Mononuclear cell (primary cell): ENCODE results near the gene CD200R1L. TPM values are rescaled to one million over a fixed set of nuclear protein-coding genes. Genes with fewer than 3 reads are reported as not detected.

Experiments
- H3K27me3 ChIP-seq: 2 replicates; pipeline ENCODE4 v1.6.0; 2011; ENCODE audit warnings: low read length, control low read depth; ENCODE audit not compliant: insufficient read depth
- H3K4me1 ChIP-seq: 2 replicates; pipeline ENCODE4 v1.5.1; 2011; ENCODE audit warnings: mild to moderate bottlenecking, low read length, control low read depth; ENCODE audit not compliant: insufficient read depth
- H3K4me3 ChIP-seq: 2 replicates; pipeline ENCODE4 v1.5.1; 2011; ENCODE audit warnings: mild to moderate bottlenecking, low read length, moderate library complexity
- H3K9me3 ChIP-seq: 2 replicates; pipeline ENCODE4 v1.5.1; 2011; ENCODE audit warnings: low read depth, mild to moderate bottlenecking, control low read depth, low read length
- total RNA-seq: library from RNA; depleted of rRNA; stranded (reverse); fragments of >200 nt; gene quantifications from one replicate; pipeline ENCODE4 v1.2.3, GENCODE V29; 2012

The CD200R1L gene
- total RNA-seq, 1 donor: not detected

GRCh38 chr3:112811131-112811884 lies 35.4 kb downstream of the CD200R1L start:
- Histone ChIP-seq H3K4me3 (no peak overlapping the region), H3K4me1 (peaks cover 41% of the 10 kb centered on the region), H3K9me3 (no peaks in the 10 kb centered on the region), H3K27me3 (no peaks in the 10 kb centered on the region)

GRCh38 chr3:112810561-112810960 lies 36.1 kb downstream of the CD200R1L start:
- no peaks in the 10 kb centered on the region for H3K9me3 ChIP-seq
- H3K27me3 ChIP-seq: no peaks in the 10 kb centered on the region
- no peak overlapping the region for H3K4me3 ChIP-seq
- peaks cover 33% of the 10 kb centered on the region for H3K4me1 ChIP-seq

DNA sequence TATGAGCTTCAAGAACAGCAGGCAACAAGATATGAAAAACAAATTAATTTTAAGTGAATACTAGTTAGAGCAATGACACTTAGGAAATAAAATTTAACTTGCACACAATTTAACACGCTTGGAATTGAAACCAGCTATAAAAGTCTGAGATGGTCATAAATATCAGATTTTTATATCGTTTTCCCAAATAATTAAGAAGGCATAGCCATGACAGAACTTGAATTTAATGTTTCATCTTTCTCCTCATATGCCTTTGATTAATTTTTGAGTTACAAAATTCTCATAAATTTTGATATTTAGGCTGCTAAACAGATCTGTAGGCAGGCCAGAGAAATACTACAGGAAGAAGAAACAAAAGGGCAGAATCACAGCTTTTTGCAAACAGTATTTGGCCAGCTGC lies 38.5 kb downstream of the CD200R1L start:
- Histone ChIP-seq H3K4me3 (no peak overlapping the region), H3K4me1 (peaks cover 27% of the 10 kb centered on the region), H3K27me3 (no peaks in the 10 kb centered on the region), H3K9me3 (no peaks in the 10 kb centered on the region)

DNA sequence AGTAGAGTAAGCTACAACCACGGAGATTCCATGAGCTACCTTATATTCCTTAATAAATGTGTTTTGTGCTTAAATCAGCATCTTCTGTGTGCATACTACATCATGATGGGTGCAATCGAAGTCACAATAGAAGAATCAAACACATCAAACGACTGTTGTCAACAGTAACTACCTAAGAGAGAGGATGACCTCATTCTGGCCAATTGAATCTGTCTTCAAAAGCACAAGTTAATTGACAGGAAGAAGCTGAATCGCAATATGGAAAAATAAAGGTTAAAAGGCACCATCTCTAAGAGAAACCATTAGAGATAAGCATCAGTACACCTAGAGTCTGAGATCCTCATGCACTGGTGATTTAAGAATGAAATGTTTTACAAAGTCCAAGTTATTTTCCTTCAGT lies 39.0 kb downstream of the CD200R1L start:
- H3K4me1 ChIP-seq: peaks cover 26% of the 10 kb centered on the region
- no peaks in the 10 kb centered on the region for H3K9me3 ChIP-seq
- no peaks in the 10 kb centered on the region for H3K27me3 ChIP-seq
- no peak overlapping the region for H3K4me3 ChIP-seq

DNA sequence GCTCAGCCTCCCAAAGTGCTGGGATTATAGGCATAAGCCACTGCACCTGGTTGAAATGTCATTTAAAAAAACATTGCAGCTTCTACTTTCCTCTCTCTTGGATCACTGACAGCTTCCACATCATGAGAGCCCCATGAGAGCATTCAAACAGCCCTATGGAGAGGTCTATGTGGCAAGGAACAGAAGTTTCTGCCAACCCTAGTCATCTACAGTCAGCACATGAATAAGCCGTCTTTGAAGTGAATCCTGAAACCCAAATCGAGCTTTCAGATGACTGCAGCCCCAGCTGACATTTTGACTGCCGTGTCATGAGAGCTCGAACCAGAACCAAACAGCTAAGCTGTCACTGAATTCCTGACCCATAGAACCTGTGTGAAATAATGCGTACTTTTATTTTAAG lies 39.8 kb downstream of the CD200R1L start:
- Histone ChIP-seq H3K4me1 (peaks cover 21% of the 10 kb centered on the region), H3K27me3 (no peaks in the 10 kb centered on the region), H3K4me3 (no peak overlapping the region), H3K9me3 (no peaks in the 10 kb centered on the region)

- H3K4me3 ChIP-seq: no peak overlapping the region
- H3K27me3 ChIP-seq: no peaks in the 10 kb centered on the region
- no peaks in the 10 kb centered on the region for H3K9me3 ChIP-seq
- H3K4me1 ChIP-seq: peaks cover 14% of the 10 kb centered on the region
Measured at GRCh38 chr3:112805126-112805525, 41.5 kb downstream of the CD200R1L start.

GRCh38 chr3:112804021-112804420 lies 42.6 kb downstream of the CD200R1L start:
- Histone ChIP-seq H3K27me3 (no peaks in the 10 kb centered on the region), H3K4me1 (peaks cover 14% of the 10 kb centered on the region), H3K9me3 (no peaks in the 10 kb centered on the region), H3K4me3 (no peak overlapping the region)

DNA sequence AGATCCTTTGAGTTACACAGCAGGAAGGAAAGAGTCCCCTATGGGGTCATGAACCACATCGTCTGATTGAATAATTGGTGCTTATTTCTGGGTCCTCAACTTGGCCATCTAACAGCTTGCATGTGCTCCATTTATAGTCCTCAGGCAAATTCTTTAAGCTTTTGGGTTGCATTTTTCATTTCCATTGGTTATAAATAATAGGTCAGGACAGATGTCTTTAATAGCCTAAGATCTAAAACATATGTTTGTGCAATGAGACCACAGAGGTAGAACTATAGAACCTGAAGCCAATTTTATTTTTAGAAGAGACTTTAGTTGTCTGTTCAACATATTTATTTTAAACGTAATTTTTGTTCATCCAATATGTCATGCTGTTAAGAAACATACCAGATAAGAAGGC lies 43.2 kb downstream of the CD200R1L start:
- Histone ChIP-seq H3K4me3 (no peak overlapping the region), H3K9me3 (no peaks in the 10 kb centered on the region), H3K4me1 (peaks cover 14% of the 10 kb centered on the region), H3K27me3 (no peaks in the 10 kb centered on the region)

DNA sequence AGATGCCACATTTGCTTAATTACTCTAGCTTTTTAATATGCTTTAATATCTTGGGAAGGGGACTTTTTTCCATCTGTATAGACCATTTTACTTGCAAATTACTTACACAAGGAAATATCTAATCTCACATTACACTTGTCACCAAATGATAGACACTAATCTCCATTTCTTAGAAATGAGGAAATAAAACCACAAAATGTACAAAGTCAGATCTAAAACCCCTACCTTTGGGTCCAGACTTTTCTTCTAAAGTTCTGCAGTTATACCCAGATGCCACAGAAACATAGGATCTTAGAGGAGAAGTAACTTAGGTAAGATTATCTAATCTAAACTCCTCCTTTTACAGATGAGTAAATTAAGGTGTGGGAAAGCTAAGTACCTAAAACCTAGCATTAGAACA lies 44.3 kb downstream of the CD200R1L start:
- H3K4me3 ChIP-seq: no peak overlapping the region
- no peaks in the 10 kb centered on the region for H3K27me3 ChIP-seq
- H3K4me1 ChIP-seq: peaks cover 14% of the 10 kb centered on the region
- H3K9me3 ChIP-seq: no peaks in the 10 kb centered on the region

DNA sequence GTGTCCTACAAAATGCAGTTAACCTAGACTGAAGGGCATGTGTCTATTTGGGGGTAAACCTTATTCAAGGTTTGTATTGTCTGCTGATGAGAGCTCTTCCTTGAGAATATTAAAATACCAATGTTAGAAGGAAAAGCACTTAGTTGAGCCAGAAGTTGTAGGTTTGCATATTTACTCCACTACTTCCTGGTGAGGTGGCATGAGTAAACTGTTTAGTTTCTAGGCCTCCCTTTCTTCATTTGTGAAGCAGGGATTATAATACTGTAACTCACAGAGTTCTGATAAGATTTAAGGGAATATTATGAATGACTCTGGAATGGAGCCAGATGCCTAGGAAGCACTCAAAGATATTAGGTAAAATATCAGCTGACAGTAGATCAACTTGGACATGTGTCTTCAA lies 46.7 kb downstream of the CD200R1L start:
- no peaks in the 10 kb centered on the region for H3K27me3 ChIP-seq
- no peak overlapping the region for H3K4me3 ChIP-seq
- no peaks in the 10 kb centered on the region for H3K9me3 ChIP-seq
- H3K4me1 ChIP-seq: peaks cover 16% of the 10 kb centered on the region

DNA sequence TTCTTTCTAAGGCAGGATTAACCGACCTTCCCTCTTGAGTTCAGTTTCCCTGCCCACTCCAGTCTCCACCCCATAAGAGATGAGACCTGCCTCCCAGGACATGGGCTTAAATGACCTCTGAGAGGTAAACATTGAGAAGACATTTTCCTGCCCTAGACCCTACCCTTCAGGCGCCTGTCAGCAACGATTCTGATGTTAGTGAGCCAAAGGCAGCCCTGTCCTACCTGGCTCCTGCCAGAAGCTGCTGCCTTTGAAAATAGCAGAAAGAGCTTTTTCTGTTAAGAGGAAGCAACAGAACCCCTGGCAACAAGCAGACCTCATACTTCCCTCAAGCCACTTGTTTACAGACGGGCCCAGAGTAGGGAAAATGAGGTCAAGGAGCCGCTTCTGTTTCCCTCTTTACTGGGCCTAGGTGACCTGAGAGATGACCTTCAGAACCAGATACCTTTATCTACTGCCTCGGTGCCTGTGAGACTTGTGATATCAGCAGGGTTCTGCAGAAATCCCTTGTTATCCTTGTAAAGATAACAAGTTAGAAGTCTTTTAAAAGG lies 52.0 kb downstream of the CD200R1L start:
- H3K9me3 ChIP-seq: no peaks in the 10 kb centered on the region
- no peaks in the 10 kb centered on the region for H3K27me3 ChIP-seq
- H3K4me1 ChIP-seq: peaks cover 25% of the 10 kb centered on the region
- H3K4me3 ChIP-seq: no peak overlapping the region

GRCh38 chr3:112793326-112794081 lies 53.2 kb downstream of the CD200R1L start:
- Histone ChIP-seq H3K27me3 (no peaks in the 10 kb centered on the region), H3K9me3 (no peaks in the 10 kb centered on the region), H3K4me3 (no peak overlapping the region), H3K4me1 (peaks cover 25% of the 10 kb centered on the region)

DNA sequence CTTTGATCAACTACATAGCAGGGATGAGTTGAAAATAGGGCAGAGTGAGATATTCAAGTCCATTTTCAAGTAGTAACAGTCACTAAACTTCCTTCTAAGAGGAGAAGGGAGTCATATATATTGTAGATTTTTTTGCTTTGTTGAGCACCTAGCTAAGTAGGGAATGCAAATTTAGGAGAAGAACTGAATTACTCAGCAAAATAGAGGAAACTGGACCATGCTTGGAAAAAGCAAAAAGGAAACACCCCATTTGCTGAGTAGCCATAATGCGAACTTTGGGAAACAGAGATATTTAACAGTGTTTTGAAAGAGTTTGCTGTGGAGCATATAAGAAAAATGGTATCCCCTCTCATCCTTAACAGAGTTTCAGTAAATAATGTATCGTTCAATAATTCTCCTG lies 54.9 kb downstream of the CD200R1L start:
- Histone ChIP-seq H3K4me1 (peaks cover 25% of the 10 kb centered on the region), H3K9me3 (no peaks in the 10 kb centered on the region), H3K4me3 (no peak overlapping the region), H3K27me3 (no peaks in the 10 kb centered on the region)

- no peaks in the 10 kb centered on the region for H3K27me3 ChIP-seq
- no peak overlapping the region for H3K4me3 ChIP-seq
- peaks cover 19% of the 10 kb centered on the region for H3K4me1 ChIP-seq
- no peaks in the 10 kb centered on the region for H3K9me3 ChIP-seq
Measured at GRCh38 chr3:112789787-112790186, 56.9 kb downstream of the CD200R1L start.

- Histone ChIP-seq H3K4me1 (peaks cover 8% of the 10 kb centered on the region), H3K4me3 (no peak overlapping the region), H3K27me3 (no peaks in the 10 kb centered on the region), H3K9me3 (no peaks in the 10 kb centered on the region)
Measured at GRCh38 chr3:112786881-112787579, 59.6 kb downstream of the CD200R1L start.
